Activated CD4-positive, alpha-beta memory T cell treated with anti-CD3 and anti-CD28 coated beads, Interleukin-2, amount 10 ng/mL, durations not matched to agents 7 days and 5 days (primary cell): Measurements from ENCODE around the gene MYOM1. TPM values are rescaled to one million over a fixed set of nuclear protein-coding genes. Genes with fewer than 3 reads are reported as not detected.

Experiments used
- CTCF ChIA-PET: fragments of 350-600 bp; sonication (Branson Sonifier 250); formaldehyde crosslinking; loops from one replicate; lab custom pipeline; 2021; ENCODE audit warnings: antibody characterized with exemption, inconsistent platforms; lab: Charles Lee
- POLR2A ChIA-PET: fragments of 350-600 bp; sonication (Branson Sonifier 250); formaldehyde crosslinking; loops from one replicate; lab custom pipeline; 2021; ENCODE audit warnings: antibody characterized with exemption; lab: Charles Lee
- DNase-seq: peaks from one replicate; pipeline ENCODE4 v3.0.0-alpha.2; 2020
- H3K27ac Mint-ChIP-seq: one replicate; pipeline ENCODE4 v1.8.0; 2021; ENCODE audit warnings: mild to moderate bottlenecking, mixed read lengths
- H3K27me3 Mint-ChIP-seq: one replicate; pipeline ENCODE4 v1.8.0; 2021; ENCODE audit warnings: mixed read lengths
- H3K36me3 Mint-ChIP-seq: one replicate; pipeline ENCODE4 v1.8.0; 2021; ENCODE audit warnings: low read depth, mixed read lengths
- H3K4me1 Mint-ChIP-seq: one replicate; pipeline ENCODE4 v1.8.0; 2021; ENCODE audit warnings: mixed read lengths
- H3K4me3 Mint-ChIP-seq: one replicate; pipeline ENCODE4 v1.8.0; 2021; ENCODE audit warnings: mild to moderate bottlenecking, mixed read lengths
- H3K9me3 Mint-ChIP-seq: one replicate; pipeline ENCODE4 v1.8.0; 2021; ENCODE audit warnings: mixed read lengths
- total RNA-seq, 2 experiments: library from RNA; stranded (reverse); gene quantifications; one replicate each; pipeline ENCODE4 v1.2.3, GENCODE V29; 2021

MYOM1 gene
- total RNA-seq, result 1 to 10 TPM; 1.7 to 2.4 TPM

DNA sequence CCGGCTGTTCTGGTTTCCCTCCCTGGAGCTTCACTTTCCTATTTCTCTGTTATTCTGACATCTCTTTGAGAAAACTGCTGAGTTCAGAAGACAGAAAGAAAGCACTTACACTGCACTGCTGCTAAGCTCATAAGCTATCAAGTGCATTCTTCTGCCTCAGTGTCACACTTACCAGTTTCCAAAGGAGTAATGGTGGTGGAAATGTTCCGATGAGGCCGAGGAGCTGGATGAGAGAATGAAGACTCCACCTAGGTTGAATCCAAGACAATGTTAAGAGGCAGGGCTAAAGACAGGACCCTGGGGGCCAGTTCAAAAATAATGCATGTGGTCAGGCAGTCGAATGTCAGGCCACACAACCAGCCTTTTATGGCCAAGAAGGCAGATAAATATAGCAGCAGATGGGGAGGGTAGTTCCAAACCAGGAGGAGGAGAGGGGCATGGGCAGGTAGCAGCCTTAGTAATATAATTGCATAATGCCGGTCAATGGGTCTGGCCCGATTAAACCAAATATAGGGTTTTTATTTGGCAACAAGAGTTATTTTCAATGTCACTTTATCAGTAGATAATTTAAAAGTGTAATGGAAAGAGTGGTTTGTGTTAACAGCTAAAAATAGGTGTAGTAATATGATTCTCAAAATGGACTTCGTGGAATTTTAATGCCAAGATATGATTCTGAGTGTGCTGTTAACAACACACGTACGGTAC, at the start of gene MYOM1:
Gene MYOM1 (minus strand): TSS at position 338 of the 705 bp plus-strand sequence. CDS start 4,745 bp downstream, outside the sequence.
- no peaks in the 10 kb centered on the region for H3K9me3 Mint-ChIP-seq
- H3K4me1 Mint-ChIP-seq, result peaks cover 6% of the 10 kb centered on the region
- no peak within 1 kb of the TSS for H3K4me3 Mint-ChIP-seq
- CTCF ChIA-PET, result interaction anchor here (1.1 kb wide), 1 partner anchor 26 kb away, joined by 5 read pairs; no protein-coding TSS in a partner anchor
- H3K27me3 Mint-ChIP-seq, result no peaks in the 10 kb centered on the region
- no peak within 1 kb of the TSS for H3K27ac Mint-ChIP-seq
- DNase-seq, result no peak
- POLR2A ChIA-PET, result interaction anchor here (1.1 to 1.5 kb wide), 2 partner anchors 26 to 41 kb away, joined by 3 read pairs; no protein-coding TSS in a partner anchor
- H3K36me3 Mint-ChIP-seq, result no peaks in the 10 kb centered on the region

DNA sequence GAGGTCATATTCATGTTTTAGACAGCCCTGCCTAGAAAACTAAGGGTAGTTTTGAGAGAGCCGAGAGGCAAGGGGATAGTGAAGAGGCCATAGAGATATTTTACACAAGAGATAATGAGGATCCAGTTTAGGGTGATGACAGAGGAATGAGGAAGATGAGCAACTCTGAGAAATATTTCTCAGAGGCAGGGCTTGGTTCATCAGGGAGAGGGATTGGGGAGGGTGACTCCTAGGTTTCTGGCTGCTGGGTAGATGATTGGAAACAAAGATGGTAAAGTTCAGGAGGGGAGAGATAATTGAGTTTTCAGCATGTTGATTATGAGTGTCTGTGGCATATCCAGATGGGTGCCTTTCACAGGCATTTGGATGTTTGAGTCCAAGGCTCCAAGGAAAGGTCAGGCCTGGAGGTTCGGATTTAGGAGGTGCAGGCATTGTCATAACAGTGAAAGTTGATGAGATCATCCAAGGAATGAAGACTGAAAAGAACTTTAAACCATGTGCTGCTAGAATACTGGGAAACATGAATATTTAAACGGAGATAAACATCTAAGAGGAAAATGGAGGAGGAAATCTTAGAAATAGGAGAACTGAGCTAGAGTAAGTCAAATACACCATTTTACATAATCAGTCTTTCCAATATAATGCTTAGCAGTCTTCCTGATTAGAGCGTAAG, 49.6 kb upstream of the MYOM1 start:
- Mint-ChIP-seq H3K27me3 (no peaks in the 10 kb centered on the region), H3K27ac (no peak overlapping the region), H3K4me3 (no peak overlapping the region), H3K4me1 (peaks cover 64% of the 10 kb centered on the region), H3K36me3 (peaks cover 65% of the 10 kb centered on the region), H3K9me3 (no peaks in the 10 kb centered on the region)
- DNase-seq, result no peak
- POLR2A ChIA-PET, result no interaction called here
- CTCF ChIA-PET, result no interaction called here

DNA sequence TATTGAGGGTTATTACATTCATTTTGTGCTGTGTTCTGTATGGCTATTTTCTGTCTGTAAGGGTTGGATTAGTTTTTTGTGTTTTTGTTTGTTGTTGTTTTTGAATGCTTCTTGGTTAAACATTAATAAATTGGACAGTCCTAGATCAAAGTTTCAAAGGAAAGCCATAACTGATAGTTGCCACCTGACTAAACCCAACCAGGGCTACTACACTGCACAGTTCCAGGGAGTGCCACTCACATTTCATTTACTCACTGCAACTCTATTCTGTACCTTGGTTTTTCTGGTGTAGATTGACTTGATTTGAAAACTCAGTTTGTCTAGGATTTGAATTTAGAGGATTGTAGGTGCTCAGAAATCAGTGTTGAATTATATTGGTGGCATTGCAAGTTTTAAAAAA, 48.5 kb upstream of the MYOM1 start:
- Mint-ChIP-seq H3K4me1 (peaks cover 72% of the 10 kb centered on the region), H3K27me3 (no peaks in the 10 kb centered on the region), H3K27ac (no peak overlapping the region), H3K9me3 (no peaks in the 10 kb centered on the region), H3K36me3 (peaks cover 61% of the 10 kb centered on the region), H3K4me3 (no peak overlapping the region)
- POLR2A ChIA-PET, result no interaction called here
- CTCF ChIA-PET, result no interaction called here
- no peak for DNase-seq

DNA sequence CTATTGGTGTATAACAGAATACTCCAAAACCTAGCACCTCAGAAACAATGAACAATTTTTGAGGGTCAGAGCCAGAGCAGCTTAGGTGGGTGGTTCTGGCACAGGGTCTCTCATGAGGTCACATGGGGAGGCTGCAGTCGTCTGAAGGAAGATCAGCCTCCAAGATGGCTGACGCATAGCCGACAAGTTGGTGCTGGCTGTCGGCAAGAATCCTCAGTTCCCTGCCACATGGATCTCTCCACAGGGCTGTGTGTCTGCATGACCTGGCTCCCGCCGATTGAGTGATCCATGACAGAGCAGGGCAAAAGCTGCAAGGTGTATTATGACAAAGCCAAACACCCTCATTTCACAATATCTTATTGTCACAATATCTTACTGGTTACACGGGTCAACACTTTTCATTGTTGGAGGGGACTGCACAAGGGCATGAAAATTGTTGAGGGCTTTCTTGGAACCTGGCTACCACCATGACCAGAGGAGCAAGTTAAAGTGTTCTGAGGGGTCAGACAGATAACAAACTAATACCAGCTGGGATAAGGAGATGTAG, 46.4 kb upstream of the MYOM1 start:
- CTCF ChIA-PET, result interaction anchor here (1.2 to 2.6 kb wide), 2 partner anchors 21 to 32 kb away, joined by 3 to 8 read pairs; no protein-coding TSS in a partner anchor
- Mint-ChIP-seq H3K4me3 (no peak overlapping the region), H3K4me1 (peaks cover 62% of the 10 kb centered on the region), H3K36me3 (peaks cover 57% of the 10 kb centered on the region), H3K9me3 (no peaks in the 10 kb centered on the region), H3K27ac (no peak overlapping the region), H3K27me3 (no peaks in the 10 kb centered on the region)
- POLR2A ChIA-PET, result interaction anchor here (1.0 to 4.5 kb wide), 3 partner anchors 11 to 31 kb away, joined by 3 to 130 read pairs (median 3); partner anchors contain the start of gene MYL12A
- no peak for DNase-seq

DNA sequence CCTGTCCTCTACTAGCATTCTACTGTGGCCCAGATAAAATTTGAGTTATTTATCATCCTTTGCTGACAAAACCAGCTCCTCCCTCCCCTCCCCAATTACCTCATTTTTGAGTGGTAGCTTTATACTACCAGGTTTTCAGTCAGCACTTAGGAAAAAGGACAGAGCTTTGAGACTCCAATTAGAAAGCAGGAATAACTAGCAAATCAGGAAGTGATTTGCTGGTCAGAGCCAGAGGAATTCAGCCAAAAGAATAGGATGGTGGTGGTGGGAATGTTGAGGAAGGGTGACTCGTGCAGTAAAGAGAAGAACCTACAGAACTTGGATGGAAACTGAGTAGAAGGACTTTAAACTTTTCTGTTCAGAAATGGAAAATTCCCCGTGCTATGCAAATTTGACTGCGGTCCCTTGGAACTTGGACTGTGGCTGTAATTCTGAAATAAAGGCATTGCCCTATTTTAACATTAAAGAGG, 45.8 kb upstream of the MYOM1 start:
- Mint-ChIP-seq H3K4me1 (peaks cover 65% of the 10 kb centered on the region), H3K36me3 (peaks cover 58% of the 10 kb centered on the region), H3K27me3 (no peaks in the 10 kb centered on the region), H3K4me3 (peak overlapping the region; percentile 1), H3K27ac (no peak overlapping the region), H3K9me3 (no peaks in the 10 kb centered on the region)
- ChIA-PET POLR2A (interaction anchor here (1.2 to 4.5 kb wide), 2 partner anchors 16 to 32 kb away, joined by 3 to 130 read pairs; partner anchors contain the start of gene MYL12A), CTCF (interaction anchor here (1.2 to 2.6 kb wide), 2 partner anchors 20 to 32 kb away, joined by 3 to 8 read pairs; no protein-coding TSS in a partner anchor)
- DNase-seq, result no peak

DNA sequence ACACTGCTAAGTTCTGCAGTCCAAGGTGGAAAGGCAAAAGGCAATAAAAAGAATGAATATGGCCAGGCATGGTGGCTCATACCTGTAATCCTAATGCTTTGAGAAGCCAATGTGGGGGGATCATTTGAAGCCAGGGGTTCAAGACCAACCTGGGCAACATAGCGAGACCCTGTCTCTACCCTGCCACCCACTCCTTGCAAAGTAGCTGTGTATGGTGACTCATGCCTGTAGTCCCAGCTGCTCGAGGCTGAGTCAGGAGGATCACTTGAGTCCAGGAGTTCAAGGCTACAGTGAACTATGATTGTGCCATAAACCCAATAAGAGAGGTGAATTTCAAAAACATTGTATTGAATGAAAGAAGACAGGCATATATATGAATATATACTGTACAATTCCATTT, 44.6 kb upstream of the MYOM1 start:
- POLR2A ChIA-PET, result interaction anchor here (1.1 to 4.5 kb wide), 6 partner anchors 15 to 344 kb away, joined by 4 to 130 read pairs (median 14); partner anchors contain the start of gene MYL12A
- Mint-ChIP-seq H3K27me3 (no peaks in the 10 kb centered on the region), H3K4me3 (peak overlapping the region; percentile 8), H3K36me3 (peaks cover 55% of the 10 kb centered on the region), H3K9me3 (no peaks in the 10 kb centered on the region), H3K27ac (peak overlapping the region; percentile 44), H3K4me1 (peaks cover 68% of the 10 kb centered on the region)
- CTCF ChIA-PET, result interaction anchor here (0.7 to 2.6 kb wide), 5 partner anchors 12 to 402 kb away, joined by 3 to 10 read pairs (median 5); no protein-coding TSS in a partner anchor
- no peak for DNase-seq

DNA sequence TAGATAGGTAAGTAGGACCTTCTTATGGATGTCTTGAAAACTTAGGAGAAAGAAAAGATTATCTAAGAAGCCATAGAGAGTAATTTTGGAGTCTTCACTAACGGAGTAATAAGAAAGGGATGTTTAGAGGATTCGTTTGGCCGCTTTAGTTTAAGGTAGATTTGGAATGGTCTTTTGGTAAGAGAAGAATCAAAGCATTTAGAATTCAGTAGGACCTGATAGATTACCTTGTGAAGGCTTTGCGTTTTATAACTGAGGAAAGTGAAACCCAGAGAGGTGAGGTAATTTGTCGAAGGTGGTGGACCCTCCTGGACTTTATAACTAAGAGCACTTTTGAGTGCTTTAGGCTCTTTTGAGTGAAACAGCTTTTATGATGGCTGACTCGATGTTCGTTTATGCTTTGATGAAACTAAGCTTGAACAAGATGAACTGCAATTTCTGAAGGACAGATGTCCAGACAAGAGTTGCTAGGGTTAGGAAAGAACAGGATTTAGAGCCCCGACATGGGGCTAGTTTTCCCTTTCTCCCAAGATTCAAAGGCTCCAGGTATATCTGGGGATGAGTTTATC, 43.4 kb upstream of the MYOM1 start:
- Mint-ChIP-seq H3K36me3 (peaks cover 55% of the 10 kb centered on the region), H3K9me3 (no peaks in the 10 kb centered on the region), H3K27me3 (no peaks in the 10 kb centered on the region), H3K4me1 (peaks cover 67% of the 10 kb centered on the region), H3K4me3 (peak overlapping the region; percentile 89), H3K27ac (peak overlapping the region; percentile 83)
- no peak for DNase-seq
- ChIA-PET POLR2A (interaction anchor here (0.7 to 4.5 kb wide), 19 partner anchors 14 to 361 kb away, joined by 3 to 130 read pairs (median 3); partner anchors contain the start of gene MYL12A), CTCF (interaction anchor here (0.6 to 2.6 kb wide), 9 partner anchors 12 to 331 kb away, joined by 3 to 10 read pairs (median 5); partner anchors contain the start of gene MYL12A)

DNA sequence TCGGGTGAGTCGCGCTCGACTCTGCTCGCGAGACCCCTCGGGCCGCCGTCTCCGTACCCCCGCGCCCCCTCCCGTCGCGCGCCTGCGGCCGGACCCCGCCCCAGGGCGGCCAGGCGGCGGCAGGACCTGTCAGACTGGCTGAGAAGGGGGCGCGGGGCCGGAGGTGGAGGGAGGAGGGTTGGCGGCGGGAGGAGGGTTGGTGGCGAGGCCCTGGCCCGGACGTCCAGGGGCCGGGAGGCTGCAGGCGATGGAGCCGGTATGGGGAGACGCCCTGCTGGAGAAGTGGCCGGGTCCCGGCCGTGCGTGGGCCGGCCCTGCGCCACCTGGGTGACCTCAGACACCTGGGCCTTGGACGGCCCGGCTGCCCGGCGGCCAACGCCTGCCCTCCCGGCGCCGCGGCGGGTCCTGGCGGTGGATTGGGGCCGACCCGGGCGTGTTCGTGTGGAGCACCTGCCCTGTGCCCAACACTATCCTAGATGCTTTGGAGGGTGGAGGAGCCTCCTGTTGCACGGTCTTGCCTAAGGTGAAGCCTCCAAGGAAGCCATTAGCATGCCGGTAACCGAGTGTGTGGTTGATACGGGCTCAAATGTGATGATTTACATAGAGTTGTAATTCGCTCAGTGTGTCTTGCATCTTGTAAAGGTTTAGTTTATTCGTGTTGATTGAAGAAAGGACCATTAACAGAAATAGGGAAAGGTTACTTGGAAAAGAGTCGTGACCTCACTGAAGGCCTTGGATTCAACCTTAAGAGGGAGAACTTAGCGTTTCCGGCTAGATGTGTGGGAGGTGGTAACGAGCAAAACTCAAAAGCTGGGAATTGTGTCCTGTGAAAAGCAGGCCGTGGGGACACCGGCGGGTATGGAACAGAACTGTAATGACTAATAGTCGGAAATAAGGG, 42.7 kb upstream of the MYOM1 start:
- H3K27me3 Mint-ChIP-seq, result no peaks in the 10 kb centered on the region
- ChIA-PET POLR2A (interaction anchor here (0.5 to 4.5 kb wide), 29 partner anchors 12 to 657 kb away, joined by 3 to 292 read pairs (median 5); partner anchors contain the start of gene MYL12A), CTCF (interaction anchor here (0.6 to 2.2 kb wide), 5 partner anchors 15 to 332 kb away, joined by 4 to 13 read pairs (median 4); partner anchors contain the start of gene MYL12A)
- peak; percentile 52 for DNase-seq
- H3K9me3 Mint-ChIP-seq, result no peaks in the 10 kb centered on the region
- H3K27ac Mint-ChIP-seq, result peak overlapping the region; percentile 99
- peaks cover 70% of the 10 kb centered on the region for H3K4me1 Mint-ChIP-seq
- H3K4me3 Mint-ChIP-seq, result peak overlapping the region; percentile 89
- H3K36me3 Mint-ChIP-seq, result peaks cover 62% of the 10 kb centered on the region

DNA sequence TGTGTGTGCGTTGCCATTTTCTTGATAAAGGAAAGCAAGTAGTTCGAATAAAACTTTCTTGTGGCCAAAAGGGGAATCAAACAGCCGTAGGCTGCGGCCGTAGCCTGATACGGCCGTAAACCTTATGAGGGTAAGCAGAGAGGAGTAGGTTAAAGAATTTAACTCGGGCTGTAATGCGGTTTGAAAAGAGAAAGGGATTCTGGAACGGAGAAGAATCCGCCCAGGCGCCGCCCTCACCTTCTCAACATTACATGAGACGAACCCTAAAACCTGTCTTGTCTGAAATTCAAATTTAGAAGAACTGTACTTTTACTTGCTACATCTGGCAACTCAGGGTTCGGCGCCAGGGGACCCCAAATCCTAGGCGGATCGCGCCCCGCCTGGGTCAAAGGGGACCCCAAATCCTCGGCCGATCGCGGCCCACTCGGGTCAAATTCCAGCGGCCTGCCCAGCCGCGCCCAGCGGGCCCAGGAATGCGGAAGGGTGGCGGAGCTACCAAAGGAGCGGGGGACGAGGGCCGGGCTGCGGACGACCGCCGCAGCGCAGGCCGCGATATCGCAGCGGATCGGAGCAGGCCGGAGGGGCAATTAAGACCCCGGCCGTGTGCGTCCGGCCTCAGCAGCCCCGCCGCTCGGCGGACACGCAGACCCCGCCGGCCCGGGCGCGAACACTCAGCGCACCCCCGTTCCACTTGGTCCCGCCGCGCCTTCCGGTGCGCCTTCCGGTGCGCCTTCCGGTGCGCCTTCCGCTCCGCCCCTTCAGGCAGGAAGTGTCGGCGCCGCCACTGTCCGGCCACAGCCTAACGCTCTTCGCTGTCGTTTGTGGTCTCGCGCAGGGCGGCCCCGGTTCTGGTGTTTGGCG, 41.8 kb upstream of the MYOM1 start, which contains the start of gene MYL12B:
Gene MYL12B (plus strand): TSS at position 761 of the 861 bp plus-strand sequence. CDS start 10,766 bp downstream, outside the sequence.
- no peaks in the 10 kb centered on the region for H3K27me3 Mint-ChIP-seq
- ChIA-PET POLR2A (interaction anchor here (0.5 to 3.5 kb wide), 25 partner anchors 12 to 688 kb away, joined by 3 to 292 read pairs (median 5); partner anchors contain the start of genes MYL12A and MYOM1), CTCF (interaction anchor here (0.6 to 2.5 kb wide), 5 partner anchors 12 to 821 kb away, joined by 3 to 16 read pairs (median 4); partner anchors contain the start of gene MYL12A)
- no peaks in the 10 kb centered on the region for H3K9me3 Mint-ChIP-seq
- peaks cover 71% of the 10 kb centered on the region for H3K4me1 Mint-ChIP-seq
- H3K36me3 Mint-ChIP-seq, result peaks cover 63% of the 10 kb centered on the region
- peak within 1 kb of the TSS; percentile 89 for H3K4me3 Mint-ChIP-seq
- peak; percentile 86 for DNase-seq
- H3K27ac Mint-ChIP-seq, result peak within 1 kb of the TSS; percentile 99

DNA sequence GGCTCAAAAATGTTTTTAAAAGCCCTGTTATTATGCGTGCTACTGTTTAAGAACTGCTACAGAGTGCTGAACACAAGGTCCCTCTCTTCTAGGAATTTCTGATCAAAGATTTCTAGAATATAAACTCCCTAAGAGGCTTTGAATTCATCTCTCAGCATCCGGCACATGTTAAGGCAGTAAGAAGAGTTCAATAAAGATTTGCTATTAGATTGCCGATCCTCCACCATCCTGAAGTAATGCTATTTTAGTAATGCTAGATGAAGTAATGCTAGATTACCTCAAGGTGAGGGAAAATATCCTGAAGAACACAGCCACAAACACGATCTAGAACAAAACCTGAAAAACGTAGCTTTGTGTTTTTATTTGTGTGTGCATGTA, 41.2 kb upstream of the MYOM1 start:
- peak overlapping the region; percentile 99 for H3K27ac Mint-ChIP-seq
- H3K36me3 Mint-ChIP-seq, result peaks cover 65% of the 10 kb centered on the region
- peak overlapping the region; percentile 89 for H3K4me3 Mint-ChIP-seq
- no peaks in the 10 kb centered on the region for H3K27me3 Mint-ChIP-seq
- H3K4me1 Mint-ChIP-seq, result peaks cover 68% of the 10 kb centered on the region
- H3K9me3 Mint-ChIP-seq, result no peaks in the 10 kb centered on the region
- DNase-seq, result no peak
- ChIA-PET POLR2A (interaction anchor here (0.5 to 3.5 kb wide), 24 partner anchors 12 to 688 kb away, joined by 3 to 292 read pairs (median 5); partner anchors contain the start of genes MYL12A and MYOM1), CTCF (interaction anchor here (0.6 to 2.5 kb wide), 6 partner anchors 11 to 821 kb away, joined by 3 to 16 read pairs (median 4); partner anchors contain the start of gene MYL12A)
